GM18511 (cell line): ENCODE data around the gene SNHG17.
"Not testable (repeated sequence)": the region's sequence is repeated elsewhere in the genome, so short reads cannot be mapped to it uniquely, and the experiment has no call there.

Experiments
- ATAC-seq: cut with Tn5 transposase; IDR thresholded peaks from one replicate; pipeline ENCODE4 v1.9.1; 2021; ENCODE audit warnings: mild to moderate bottlenecking, moderate library complexity; ENCODE audit not compliant: unreplicated experiment

The SNHG17 gene

DNA sequence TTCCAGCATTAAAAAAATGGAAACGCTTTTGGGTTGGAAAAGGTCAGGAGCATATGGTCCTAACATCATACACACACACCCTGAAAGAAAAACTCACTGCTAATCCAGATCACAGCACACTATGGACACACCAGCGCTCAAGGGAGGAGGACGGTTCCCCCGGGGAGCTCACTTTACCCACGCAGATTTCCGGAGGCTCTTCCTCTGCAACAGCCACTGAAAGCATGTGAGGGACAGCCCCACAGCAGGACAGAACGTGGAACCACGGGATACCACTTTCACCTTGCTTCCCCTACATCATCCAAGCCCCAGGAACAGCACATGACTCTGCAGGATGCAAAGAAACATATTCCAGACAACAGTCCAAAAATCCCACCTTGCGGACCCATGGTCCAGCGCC lies 13.2 kb downstream of the SNHG17 start:
- no peak for ATAC-seq

DNA sequence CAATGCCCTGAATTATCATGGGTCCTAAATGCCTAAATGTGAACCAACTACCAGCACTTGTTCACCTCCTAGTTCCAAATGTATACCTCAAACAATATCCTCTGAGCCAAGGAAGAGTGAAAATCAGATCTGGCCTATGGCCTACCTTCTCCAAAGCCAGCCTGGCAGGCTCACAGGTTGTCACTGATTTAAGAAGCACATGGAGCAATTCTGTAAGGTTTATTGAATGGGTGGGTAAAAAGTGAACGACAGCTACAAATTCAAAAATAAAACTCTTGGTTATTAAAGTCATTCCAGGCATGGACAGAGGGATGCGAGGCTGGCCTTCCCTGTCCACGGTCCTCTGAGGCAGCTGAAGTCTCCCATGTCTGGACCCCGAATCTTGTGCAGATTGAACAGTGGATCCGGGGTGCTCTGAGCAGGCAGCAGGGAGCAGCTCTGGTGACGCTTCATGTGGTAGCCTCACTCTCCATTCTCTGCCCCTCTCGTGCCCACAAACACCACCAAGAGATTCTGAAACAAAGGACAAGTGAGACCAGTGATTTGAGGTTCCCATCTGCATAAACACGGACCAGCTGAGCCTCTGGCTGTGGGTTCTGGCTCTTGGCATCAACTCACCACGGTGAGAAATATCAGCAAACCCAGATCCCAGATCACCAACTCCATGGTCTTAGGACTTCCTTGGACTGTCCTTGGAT lies 14.6 kb downstream of the SNHG17 start:
- no peak for ATAC-seq

DNA sequence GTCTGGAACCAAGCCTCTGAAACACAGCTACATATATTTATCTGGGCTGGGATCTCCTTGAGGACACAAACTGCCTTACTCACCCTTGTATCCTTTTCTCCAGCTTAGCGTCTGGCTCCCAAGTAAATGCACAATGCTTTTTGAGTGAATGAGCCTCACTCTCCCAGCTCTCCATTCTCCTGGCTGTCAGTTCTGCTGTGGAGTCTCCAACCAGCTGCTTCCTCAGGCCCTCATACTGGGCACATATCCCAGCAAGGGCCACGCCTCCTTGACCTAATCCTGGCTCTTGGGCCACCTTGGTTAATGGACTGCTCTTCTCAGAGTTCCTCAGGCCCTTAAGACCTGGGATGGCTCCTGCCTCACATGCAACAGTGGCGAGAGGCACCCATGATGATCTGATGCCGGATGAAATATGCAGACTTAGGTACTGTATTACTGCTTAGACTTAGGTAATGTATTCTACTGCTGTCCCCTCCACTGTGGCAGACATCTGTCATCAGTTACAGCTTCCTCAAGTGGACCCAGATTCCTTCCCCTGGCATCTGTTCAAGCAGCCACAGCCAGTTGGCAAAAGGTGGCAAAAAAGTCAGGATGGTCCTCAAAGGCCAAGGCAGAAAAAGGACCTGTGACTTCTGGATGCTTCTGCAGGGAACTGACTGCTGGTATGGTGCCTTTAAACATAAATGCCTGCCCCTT lies 16.5 kb downstream of the SNHG17 start:
- ATAC-seq, result no peak

DNA sequence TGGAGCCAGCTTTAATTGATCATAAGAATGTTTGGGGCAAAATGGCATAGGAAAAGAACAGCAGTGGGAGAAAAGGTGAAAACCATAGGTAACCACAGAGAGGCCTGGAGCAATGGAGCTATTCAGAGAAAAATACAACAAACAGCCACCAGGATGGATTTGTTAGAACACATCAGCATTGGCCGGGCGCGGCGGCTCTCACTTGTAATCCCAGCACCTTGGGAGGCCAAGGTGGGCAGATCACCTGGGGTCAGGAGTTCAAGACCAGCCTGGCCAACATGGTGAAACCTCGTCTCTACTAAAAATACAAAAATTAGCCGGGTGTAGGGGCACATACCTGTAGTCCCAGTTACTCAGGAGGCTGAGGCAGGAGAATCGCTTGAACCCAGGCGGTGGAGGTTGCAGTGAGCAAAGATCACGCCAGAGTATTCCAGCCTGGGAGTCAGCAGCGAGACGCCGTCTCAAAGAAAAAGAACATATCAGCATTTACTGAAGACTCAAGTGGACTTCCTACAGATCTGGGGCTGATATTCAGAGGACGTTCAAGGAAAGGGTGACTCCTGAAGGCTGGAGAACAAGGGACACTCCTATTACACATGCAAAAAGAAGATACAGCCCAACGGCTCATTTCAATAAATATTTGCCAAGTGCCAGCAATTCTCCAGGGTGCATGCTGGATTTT lies 20.2 kb downstream of the SNHG17 start:
- ATAC-seq, result no peak

DNA sequence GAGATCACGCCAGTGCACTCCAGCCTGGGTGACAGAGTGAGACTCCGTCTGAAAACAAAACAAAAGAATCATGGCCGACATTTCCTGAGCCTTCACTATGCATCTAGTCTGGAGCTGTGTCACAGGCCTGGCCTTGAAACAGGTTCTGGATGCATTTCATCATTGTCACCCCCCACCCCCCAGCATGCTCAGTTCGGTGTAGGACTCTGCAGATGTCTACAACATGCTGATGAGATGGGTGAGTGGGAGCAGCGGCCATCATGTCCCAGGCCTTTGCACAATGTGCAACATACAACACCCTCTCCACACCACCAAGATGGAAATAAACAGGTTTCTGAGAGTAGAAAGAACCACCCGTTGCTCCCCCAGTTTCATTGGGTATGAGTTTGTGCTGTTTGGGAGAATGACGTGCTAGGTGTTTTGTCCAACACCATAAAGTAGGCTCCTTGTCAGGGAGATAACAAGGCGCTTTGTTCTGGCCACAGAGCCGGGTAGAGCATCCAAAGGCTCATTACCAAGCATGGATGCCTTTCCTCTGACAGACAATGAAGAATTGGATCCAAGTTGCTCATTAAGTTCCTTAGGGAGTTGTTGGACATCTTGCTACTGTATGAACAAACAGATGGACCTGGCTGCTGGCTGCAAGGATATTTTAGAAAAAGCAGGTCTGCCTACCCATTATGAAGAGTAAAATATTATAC lies 22.1 kb downstream of the SNHG17 start:
- no peak for ATAC-seq

DNA sequence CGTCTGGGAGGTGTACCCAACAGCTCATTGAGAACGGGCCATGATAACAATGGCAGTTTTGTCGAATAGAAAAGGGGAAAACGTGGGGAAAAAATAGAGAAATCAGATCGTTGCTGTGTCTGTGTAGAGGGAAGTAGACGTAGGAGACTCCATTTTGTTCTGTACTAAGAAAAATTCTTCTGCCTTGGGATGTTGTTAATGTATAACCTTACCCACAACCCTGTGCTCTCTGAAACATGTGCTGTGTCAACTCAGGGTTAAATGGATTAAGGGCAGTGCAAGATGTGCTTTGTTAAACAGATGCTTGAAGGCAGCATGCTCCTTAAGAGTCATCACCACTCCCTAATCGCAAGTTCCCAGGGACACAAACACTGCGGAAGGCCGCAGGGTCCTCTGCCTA lies 27.3 kb downstream of the SNHG17 start:
- not testable (repeated sequence) for ATAC-seq

DNA sequence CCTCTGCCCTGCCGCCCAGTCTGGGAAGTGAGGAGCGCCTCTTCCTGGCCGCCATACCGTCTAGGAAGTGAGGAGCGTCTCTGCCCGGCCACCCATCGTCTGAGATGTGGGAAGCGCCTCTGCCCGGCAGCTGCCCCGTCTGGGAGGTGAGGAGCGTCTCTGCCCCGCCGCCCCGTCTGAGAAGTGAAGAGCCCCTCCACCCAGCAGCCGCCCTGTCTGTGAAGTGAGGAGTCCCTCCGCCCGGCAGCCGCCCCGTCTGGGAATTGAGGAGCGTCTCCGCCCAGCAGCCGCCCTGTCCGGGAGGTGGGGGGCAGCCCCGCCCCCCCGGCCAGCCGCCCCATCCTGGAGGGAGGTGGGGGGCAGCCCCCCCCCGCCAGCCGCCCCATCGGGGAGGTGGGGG lies 27.8 kb downstream of the SNHG17 start:
- no peak for ATAC-seq

DNA sequence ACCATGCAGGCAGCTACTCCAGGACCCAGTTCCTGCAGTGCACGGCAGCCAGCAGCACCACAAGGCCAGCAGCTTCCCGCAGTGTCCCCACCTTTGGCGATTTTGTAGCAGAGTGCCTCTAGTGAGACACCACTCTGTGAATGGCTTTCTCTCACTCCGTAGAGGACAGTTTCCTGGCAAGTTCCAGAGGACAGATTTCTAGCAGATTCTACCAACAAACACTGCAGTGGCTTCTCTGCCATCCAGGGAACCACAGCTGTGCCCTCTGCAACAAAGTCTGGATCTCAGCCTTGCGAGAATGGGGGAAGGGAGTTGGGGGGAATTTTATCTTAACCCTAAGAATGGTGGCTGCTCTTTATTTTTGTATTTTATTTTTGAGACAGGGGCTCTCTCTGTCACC lies 28.7 kb downstream of the SNHG17 start:
- ATAC-seq, result no peak

DNA sequence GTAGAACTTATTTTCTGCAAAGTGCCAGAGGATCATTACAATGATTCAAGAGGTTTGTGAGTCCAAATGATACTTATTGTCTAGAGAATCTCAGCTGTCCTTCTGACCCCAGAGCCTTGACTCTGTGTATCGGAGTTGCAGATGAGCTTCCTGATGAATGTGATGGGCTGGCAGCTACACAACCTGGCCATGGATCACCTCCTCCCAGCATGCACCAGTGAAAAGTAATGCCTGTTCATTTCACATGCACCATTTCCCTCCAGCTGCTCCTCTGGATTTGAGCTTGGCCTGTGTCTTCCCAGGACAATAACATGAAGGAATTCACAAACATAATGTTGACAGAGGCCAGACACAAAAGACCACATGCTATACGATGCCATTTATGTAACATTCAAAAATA lies 30.0 kb downstream of the SNHG17 start:
- no peak for ATAC-seq

DNA sequence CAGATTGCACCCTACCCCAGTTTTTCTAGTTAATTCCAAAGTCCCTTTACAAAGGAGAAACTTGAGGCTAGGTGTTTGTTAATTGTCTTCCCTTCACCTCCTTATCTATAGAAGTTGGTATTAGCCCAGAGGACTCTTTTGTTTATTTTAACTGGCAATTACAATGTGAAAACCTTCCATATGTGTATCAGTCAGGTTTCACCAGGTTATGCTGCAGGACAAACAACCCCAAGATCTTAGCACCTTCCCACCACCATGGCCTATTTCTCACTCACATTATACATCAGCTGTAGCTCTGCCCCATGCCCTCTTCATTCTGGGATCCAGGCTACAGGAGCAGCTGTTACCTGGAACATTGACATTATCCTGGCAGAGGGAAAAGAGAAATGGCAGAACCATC lies 31.1 kb downstream of the SNHG17 start:
- no peak for ATAC-seq

DNA sequence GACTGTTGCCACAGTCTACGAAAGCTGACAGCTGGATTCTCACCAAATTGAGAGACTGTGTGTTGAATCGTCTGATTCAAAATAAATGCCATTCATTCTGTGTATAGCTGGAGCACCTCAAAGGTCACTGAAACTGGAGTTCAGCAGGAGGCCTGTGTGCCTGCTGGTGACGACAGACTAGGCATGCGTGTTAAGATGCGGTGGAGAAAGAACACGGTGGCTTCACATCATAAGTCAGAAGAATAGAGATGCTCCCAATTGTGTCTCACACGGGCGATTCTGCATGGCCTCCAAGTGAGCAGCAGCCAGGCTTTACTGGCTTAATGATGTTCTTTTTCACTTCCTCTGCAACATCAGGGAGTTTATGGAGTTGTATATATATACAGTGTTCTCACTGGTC lies 32.3 kb downstream of the SNHG17 start:
- no peak for ATAC-seq

DNA sequence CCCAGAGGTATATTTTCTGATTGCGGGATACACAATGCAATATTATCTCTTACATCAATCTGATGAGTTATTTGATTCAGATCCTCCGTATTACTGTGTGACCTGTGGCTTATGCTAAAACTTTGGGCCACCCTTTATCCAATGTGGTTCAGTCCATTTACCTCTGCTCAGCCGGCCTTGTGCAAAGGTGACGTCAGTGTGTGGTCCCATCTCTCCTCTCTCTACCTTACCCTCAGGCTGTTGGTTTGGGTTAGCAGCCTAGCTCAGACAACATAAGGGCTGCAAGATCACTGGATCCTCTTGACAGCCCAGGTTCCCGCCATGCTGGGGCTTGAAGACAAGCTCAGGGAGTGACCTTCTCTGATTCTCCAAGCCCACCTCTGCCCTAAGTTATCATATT lies 33.0 kb downstream of the SNHG17 start:
- ATAC-seq, result no peak

DNA sequence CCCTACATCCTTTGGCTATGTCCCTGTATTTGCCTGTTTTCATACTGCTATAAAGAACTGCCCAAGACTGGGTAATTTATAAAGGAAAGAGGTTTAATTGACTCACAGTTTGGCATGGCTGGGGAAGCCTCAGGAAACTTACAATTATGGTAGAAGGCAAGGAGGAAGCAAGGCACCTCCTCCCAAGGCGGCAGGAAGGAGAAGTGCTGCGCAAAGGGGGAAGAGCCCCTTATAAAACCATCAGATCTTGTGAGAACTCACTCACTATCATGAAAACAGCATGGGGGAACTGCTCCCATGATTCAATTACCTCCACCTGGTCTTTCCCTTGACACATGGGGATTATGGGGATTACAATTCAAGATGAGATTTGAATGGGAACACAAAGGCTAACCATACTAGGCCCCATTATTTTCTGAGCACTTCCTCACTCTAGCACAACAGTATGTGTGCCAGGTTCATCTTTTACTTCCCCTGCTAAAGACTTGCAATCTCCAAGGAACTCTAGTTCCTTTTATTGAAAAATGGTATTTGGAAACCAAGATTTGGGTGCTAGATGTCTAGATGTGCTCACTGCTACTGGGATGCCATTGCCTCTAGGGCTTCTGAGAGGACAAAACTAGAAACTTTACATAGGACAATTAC lies 39.3 kb downstream of the SNHG17 start:
- not testable (repeated sequence) for ATAC-seq

DNA sequence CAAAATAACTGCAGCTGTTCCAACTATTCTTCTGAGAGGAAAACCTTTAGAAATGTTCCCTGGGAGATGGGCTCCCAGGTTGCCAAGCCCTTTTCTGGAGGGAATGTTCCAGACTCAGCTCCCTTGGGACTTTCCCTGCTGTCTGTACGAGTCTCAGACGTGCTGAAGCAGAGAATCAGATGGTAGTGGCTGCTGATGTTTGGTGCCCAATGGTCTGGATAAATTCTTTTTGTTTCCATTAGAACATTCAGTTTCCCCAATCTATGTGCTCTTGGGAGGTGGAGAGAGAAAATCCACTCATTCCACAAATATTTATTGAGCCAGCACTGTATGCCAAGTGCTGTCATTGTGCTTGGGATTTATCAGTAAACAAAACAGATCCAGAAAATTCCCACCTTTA lies 40.0 kb downstream of the SNHG17 start:
- no peak for ATAC-seq

DNA sequence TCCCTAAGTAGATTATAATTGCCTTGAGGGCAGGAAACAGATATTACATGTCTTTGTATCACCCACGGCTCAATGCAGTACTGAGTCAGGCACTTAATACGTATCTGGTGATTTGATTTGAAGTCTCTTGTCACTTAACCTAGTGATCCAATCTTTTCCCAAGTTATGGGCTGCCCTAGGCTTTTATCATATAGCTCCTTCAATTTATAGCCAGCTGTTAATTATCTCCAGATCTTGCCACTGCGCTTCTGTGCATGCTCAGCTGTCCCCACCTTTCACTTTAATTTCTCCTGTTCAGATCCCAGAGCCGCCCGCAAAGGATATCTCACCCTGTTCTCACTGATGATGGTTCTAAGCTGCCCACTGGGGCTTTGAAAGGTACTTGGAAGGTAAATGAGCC lies 41.9 kb downstream of the SNHG17 start:
- no peak for ATAC-seq

DNA sequence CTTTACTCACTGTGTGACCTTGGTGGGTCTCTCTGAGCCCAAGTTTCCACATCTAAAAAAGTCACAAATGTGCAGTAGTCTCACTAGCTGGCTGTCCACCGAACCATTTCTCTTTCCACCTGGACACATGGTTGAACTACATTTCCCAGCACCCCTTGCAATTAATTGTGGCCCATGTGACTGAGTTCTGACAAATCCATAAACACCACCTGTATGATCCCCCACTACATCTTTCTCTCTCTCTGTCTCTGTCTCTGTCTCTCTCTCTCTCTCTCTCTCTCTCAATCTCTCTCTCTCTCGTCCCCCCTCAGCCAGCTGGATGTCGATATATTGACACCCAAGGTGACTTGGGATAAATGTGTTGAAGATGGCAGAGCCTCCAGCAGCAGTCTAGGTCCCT lies 42.8 kb downstream of the SNHG17 start:
- no peak for ATAC-seq

DNA sequence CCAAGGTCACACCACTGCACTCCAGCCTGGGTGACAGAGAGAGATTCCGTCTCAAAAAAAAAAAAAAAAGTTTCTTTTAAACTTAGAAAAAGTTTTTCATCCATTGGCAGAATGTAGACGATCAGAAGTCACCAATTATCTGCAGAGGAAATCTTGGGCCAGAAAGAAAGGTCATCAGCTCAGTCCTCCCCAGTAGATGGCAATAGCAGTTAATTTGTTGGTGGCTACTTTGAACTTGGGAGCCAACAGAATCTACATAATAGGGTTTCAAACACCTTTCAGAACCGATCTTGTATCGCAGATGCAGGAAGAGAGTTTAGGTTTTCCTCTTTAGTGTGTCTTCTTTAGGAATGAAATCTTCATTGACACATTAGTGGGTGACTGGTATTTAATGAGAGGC lies 47.2 kb downstream of the SNHG17 start:
- ATAC-seq, result no peak

DNA sequence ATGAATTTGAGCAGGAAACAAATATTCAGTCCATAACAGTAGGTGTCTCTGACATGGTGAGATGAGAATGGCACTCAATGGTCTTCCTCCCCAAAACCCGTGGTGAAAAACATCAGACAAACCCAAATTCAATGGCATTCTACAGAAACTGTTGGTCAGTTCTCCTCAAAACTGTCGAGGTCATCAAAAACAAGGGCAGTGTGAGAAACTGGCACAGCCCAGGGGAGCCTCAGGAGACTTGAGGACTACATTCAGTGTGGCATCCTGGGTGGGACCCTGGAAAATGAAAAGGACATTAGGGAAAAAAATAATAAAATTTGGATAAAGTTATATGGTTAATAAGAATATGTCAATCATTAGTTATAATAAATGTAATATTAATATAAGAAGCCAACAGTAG lies 48.3 kb downstream of the SNHG17 start:
- ATAC-seq, result no peak

DNA sequence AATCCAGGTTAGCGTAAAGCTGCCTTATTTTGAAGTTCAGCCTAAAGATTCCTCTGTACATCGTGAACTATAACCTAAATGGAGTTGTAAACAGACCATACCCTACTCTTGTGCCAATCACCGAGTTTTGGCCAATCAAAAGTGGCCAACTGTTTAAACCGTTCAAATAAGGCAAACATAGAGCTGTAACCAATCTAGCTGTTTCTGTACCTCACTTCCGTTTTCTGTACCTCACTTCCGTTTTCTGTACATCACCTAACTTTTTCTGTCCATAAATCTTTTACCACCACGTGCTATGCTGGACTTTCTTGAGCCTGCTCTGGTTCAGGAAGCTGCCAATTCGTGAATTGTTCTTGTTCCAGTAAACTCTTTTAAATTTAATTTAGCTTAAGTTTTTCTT lies 49.1 kb downstream of the SNHG17 start:
- no peak for ATAC-seq

DNA sequence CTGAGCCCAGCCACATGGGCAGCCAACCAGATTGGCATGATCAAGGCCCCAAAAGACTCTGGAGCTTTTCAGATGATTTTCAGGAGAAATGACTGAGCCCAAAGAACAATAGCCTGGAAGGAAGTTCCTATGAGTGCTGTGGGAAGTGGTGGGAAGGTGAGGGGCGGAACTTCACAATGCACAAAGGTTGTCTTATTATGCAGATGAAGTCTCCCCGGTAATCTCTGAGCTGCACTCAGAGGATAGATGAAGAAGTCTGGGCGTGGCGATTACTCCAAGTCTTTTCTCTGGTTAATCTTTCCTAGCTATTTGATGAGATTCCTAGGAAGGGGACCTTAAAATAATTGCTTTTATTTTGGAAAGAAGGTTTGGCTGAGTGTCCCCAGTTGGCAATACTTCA lies 52.0 kb downstream of the SNHG17 start:
- ATAC-seq, result no peak

DNA sequence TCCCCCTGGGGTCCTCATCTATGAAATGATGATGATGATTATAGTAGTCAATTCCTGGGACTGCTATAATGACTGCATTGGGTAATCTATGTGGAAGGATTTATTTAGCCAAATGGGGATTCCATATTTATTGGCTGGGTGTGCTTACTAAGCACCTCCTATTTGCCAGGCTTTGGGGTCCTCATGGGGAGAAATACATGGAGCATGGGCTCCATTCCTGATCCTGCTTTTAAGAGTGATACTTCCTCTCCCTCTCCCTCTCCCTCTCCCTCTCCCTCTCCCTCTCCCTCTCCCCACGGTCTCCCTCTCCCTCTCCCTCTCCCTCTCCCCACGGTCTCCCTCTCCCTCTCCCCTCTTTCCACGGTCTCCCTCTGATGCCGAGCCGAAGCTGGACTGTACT lies 57.3 kb downstream of the SNHG17 start:
- ATAC-seq, result not testable (repeated sequence)
